Measurements from ENCODE around the gene BARD1.
"Not testable (repeated sequence)": the region's sequence is repeated elsewhere in the genome, so short reads cannot be mapped to it uniquely, and the experiment has no call there.

Gene BARD1

GRCh38 chr2:214808981-214809750 is at the start of gene BARD1:
BARD1 (minus strand) TSS chr2:214809683; CDS start chr2:214809569, 114 bp downstream.
- peak; percentile 32 to 34 for DNase-seq (ENCODE audit: low read depth in 2 of 2)

GRCh38 chr2:214856137-214856536 is 46.7 kb upstream of the BARD1 start:
- no peak for DNase-seq (ENCODE audit: low read depth in 2 of 2)

DNA sequence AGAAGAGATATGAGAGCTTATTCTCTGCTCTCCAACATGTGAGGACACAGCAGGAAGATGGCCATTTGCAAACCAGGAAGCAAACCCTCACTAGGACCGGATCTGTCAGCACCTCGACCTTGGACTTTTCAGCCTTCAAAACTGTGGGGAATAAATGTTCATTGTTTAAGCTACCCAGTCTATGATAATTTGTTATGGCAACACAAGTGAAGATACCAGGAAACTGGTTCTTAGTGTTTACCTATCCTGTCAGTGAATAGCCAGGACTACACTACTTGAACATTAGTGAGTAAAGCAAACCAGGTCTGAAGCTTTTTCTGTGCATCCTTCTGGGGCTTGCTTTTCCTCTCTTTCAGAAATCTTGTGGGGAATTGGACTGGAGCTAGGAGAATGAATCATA is 44.4 kb upstream of the BARD1 start:
- no peak for DNase-seq (ENCODE audit: low read depth in 2 of 2)

DNA sequence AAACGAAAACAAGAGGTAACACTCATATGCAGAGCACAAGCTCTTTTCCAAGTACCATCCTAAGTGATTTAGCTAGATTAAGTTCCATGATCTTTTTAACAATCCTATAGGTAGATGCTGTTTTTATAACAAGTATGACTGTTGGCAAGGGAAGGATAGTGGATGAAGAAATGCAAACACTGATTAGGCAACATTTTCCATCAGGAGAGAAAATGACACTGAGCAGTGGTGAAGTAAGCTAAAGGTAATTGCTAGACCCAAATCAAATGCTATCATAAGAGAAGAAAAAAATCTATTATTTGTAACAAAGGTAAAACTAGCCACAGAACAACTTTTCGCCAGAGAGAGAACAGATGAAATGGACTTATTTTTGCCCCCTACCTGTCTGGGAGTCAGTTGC is 34.3 kb upstream of the BARD1 start:
- no peak for DNase-seq (ENCODE audit: low read depth in 2 of 2)

DNA sequence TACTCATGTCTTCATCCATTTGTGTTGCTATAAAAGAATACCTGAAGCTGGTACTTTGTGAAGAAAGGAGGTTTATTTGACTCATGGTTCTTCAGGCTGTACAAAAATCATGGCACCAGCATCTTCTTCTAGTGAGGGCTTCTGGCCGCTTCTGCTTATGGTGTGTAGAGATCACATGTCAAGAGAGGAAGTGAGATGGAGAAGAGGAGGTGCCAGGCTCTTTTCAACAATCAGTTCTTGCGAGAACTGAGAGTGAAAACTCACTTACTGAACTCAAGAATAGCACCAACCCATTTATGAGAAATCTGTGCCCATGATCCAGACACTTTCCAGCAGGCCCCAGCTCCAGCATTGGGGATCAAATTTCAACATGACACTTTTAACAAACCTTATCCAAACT is 30.0 kb upstream of the BARD1 start:
- no peak for DNase-seq (ENCODE audit: low read depth in 2 of 2)

DNA sequence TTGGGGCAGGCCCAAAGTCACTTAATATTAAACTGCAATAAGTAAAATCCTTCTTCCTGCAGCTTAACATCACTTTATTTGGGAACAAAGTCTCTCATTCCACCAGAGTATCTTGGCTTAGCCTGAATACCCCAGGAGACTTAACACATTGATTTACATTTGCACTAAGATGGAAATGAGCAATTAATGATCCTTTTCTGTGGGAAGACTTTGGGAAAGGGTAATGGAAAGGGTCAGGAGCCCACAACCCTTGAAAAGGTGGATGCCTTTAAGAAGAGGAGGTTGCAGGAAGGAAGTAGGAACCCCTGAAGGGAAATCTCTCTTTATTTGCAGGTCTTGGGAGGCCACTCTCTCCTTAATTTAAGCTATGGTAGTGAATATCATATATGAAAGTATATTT is 28.0 kb upstream of the BARD1 start:
- no peak for DNase-seq (ENCODE audit: low read depth in 2 of 2)

DNA sequence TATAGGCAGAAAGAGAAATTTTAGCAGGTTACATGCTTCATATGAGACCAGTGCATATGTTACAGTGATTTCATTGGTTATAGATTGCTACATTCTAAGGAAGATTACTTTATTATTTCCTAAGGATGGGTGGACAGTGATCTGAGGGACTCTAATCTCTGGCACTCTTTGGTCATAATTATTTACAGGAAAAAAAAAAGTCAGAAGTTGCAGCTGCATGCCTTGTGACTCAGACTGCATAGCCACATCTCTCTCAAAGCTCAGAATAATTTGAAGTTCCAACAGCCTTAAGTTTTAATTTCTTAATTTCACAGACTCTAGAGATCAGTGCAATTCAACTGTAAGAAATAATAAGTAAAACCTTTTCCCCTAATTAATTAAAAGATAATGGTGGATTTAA is 27.1 kb upstream of the BARD1 start:
- DNase-seq (ENCODE audit: low read depth in 2 of 2), result no peak

DNA sequence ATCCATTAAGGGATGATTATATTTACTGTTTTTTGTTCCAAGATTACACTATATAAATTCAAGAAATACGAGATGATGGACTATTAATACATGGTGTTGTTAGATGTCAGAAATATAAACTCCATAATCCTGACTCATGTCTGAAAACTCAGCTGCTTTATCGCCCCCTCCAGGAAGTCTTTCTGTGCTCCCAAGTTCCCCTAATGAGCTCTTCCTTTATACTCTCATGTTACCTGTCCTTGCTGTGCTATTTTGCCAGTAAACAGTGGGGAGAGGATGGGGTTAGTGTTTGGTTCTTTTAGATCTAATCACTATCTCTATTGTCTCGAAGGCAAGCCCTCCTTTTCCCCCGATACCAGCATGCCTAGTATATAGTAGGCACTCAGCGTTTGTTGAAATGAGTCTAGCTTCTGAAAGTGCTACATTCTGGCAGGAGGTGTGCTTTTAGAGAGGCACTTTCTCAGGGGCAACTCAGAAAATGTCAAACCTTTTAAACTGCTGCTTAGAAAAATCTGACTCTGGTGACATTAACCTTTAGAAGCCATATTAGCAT is 21.4 kb upstream of the BARD1 start:
- no peak for DNase-seq (ENCODE audit: low read depth in 2 of 2)

DNA sequence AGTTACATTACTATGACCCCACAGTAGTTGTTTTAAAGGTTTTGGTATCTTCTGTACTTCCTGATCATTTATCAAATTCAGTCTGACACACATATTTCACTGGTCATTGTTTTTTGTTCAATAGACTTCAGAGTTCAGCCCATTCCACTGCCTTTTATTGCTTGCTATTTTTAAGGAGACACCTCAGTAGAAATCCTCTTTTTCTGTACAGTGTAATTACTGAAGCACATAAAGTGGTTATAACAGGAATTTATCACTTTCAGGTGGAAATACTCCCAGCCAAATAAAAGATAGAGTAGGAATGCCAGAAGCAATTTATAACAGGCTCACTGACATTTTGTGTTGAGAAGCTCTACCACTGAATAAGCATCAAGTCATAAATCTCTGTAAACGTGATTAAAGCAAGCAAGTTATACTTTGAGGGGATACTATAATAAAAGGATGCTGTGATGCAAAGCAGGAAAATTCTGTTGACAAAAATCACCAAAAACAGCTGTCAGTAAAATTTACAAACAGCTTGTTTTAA is 6.6 kb upstream of the BARD1 start:
- DNase-seq (ENCODE audit: low read depth in 2 of 2), result no peak

GRCh38 chr2:214810671-214811070 is 1.2 kb upstream of the BARD1 start:
- DNase-seq (ENCODE audit: low read depth in 2 of 2), result no peak

- DNase-seq (ENCODE audit: low read depth in 2 of 2), result peak; percentile 99
Observed at GRCh38 chr2:214809751-214810564, 475 bp upstream of the BARD1 start.

- no peak for DNase-seq (ENCODE audit: low read depth in 2 of 2)
Observed at GRCh38 chr2:214807653-214808052, 1.8 kb downstream of the BARD1 start.

GRCh38 chr2:214801768-214802397 is 7.6 kb downstream of the BARD1 start:
- DNase-seq (ENCODE audit: low read depth in 2 of 2), result no peak

- DNase-seq (ENCODE audit: low read depth in 2 of 2), result no peak
Observed at GRCh38 chr2:214801068-214801467, 8.4 kb downstream of the BARD1 start.

GRCh38 chr2:214800180-214800579 is 9.3 kb downstream of the BARD1 start:
- DNase-seq (ENCODE audit: low read depth in 2 of 2), result no peak

- DNase-seq (ENCODE audit: low read depth in 2 of 2), result no peak
Observed at GRCh38 chr2:214796911-214797310, 12.6 kb downstream of the BARD1 start.

GRCh38 chr2:214783181-214783580 is 26.3 kb downstream of the BARD1 start:
- not testable (repeated sequence) for DNase-seq (ENCODE audit: low read depth in 2 of 2)

GRCh38 chr2:214782671-214783070 is 26.8 kb downstream of the BARD1 start:
- DNase-seq (ENCODE audit: low read depth in 2 of 2), result no peak

- DNase-seq (ENCODE audit: low read depth in 2 of 2), result no peak
Observed at GRCh38 chr2:214781226-214781625, 28.3 kb downstream of the BARD1 start.

DNA sequence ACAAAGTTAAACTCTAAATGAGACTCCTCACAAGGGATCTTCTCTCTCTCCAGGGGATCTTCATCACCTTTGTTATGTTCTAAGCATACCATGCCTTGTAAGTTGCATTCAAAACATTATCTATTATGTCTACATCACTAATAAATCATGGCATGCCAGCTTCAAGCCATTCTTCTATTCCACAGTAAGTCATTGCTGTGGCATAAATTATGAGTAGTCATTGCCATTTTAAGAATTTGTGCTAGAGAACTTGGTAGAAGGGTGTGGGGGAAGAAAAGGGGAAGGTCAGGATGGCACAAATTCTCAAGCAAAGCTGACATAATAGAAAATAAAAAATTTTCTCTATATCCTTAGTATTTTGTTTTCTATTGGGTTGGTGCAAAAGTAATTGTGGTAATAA is 33.5 kb downstream of the BARD1 start:
- no peak for DNase-seq (ENCODE audit: low read depth in 2 of 2)

- no peak for DNase-seq (ENCODE audit: low read depth in 2 of 2)
Observed at GRCh38 chr2:214774108-214774507, 35.4 kb downstream of the BARD1 start.

DNA sequence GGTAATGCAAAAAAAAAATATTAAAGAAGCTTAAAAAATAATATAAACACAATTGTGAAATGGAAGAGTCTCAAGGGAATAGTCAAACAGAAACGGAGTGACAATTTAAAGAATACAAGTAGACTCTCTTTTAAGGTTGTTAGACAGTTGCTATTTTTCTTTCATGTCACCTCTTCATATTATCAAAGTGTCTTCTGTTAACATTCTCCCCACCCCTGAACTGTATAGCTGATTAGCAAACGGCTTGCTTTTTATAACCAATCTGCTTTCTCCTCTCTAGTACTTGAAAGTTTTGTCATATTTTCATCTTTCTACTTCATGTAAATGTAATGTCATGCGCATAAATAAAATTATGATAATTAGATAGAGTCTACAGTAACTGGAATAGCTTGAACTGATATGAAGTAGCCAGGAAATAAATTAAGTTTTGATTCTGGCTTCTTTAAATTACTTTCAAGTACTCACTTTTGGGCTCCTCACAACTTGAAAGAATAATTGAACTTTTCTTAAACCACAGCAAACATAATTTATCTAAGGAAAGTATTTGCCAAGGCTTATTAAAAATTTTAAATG is 37.0 kb downstream of the BARD1 start:
- no peak for DNase-seq (ENCODE audit: low read depth in 2 of 2)
